K562 (cell line): ENCODE data around the gene PACSIN3. TPM values are rescaled to one million over a fixed set of nuclear protein-coding genes. Genes with fewer than 3 reads are reported as not detected.
A peak's percentile ranks its signal among the peaks of the same experiment; 100 is the strongest.

Experiments
- ATAC-seq: fragments of 200-7000 bp; cut with Tn5 transposase; 3 replicates; pipeline ENCODE4 v1.9.1; 2020; ENCODE audit warnings: moderate library complexity
- BruUV-seq: library from RNA; stranded (reverse); fragments of 400-500 nt; replicated peaks from 2 replicates; lab custom pipeline; 2021; lab: Mats Ljungman, UMichigan
- CTCF ChIA-PET: fragments of 300-600 bp; formaldehyde crosslinking; extraction: SDS; loops from one replicate; lab custom pipeline; 2021; ENCODE audit warnings: low intra/inter-chr PET ratio; lab: Yijun Ruan, JAX
- POLR2A ChIA-PET: fragments of 300-600, 350-650 bp; sonication (Branson Sonifier 250); formaldehyde crosslinking; extraction: SDS; loops from one replicate; lab custom pipeline; 2021; ENCODE audit warnings: antibody characterized with exemption, inconsistent platforms; lab: Yijun Ruan, JAX
- DNase-seq, 4 experiments: peaks; one replicate each; pipeline versions ENCODE4 v3.0.0 to v3.0.0-alpha.2; 2011 to 2018; ENCODE audit warnings: low spot score in 3 of 4, mixed read lengths in 3 of 4; ENCODE audit errors: extremely low read depth in 1 of 4
- FAIRE-seq: peaks from 2 replicates; lab custom pipeline; 2011; peaks lifted over from hg19 to GRCh38; lab: Jason Lieb, UNC
- H2AFZ ChIP-seq: 2 replicates; pipeline ENCODE4 v1.6.0; 2011; ENCODE audit warnings: low read depth, low read length, control low read depth, inconsistent platforms
- H3K27ac ChIP-seq: fragments of 200-600 bp; 3 replicates; pipeline ENCODE4 v1.8.0; 2011; ENCODE audit warnings: low read depth, mild to moderate bottlenecking, control low read depth, inconsistent platforms, low read length, moderate library complexity, mixed read lengths; ENCODE audit errors: extremely low read depth
- H3K27me3 ChIP-seq, 2 experiments: fragments of 300-600 bp in 1 of 2; 2 replicates in 1 of 2; 3 replicates in 1 of 2; pipeline versions ENCODE4 v1.6.0 to v1.8.0; 2011; ENCODE audit warnings: inconsistent platforms in 2 of 2, low read length in 2 of 2, mild to moderate bottlenecking in 1 of 2, mixed read lengths in 1 of 2, moderate library complexity in 1 of 2; ENCODE audit not compliant: control insufficient read depth in 2 of 2, insufficient read depth in 2 of 2
- H3K36me3 ChIP-seq: fragments of 300-600 bp; 3 replicates; pipeline ENCODE4 v1.8.0; 2011; ENCODE audit warnings: mild to moderate bottlenecking, low read length, inconsistent platforms; ENCODE audit not compliant: control insufficient read depth, insufficient read depth
- H3K4me1 ChIP-seq, 2 experiments: fragments of 200-600 bp in 1 of 2; replicated peaks in 1 of 2; 2 replicates in 1 of 2; 3 replicates in 1 of 2; pipeline versions ENCODE4 v1.5.1 to v1.8.0; 2011; ENCODE audit warnings: inconsistent platforms in 2 of 2, low read length in 2 of 2, mild to moderate bottlenecking in 1 of 2, mixed read lengths in 1 of 2, moderate library complexity in 1 of 2; ENCODE audit not compliant: control insufficient read depth in 2 of 2, insufficient read depth in 2 of 2
- H3K4me2 ChIP-seq: 2 replicates; pipeline ENCODE4 v1.6.1; 2011; ENCODE audit warnings: low read length, control low read depth, inconsistent platforms, mixed read lengths; ENCODE audit not compliant: insufficient read depth
- H3K4me3 ChIP-seq: fragments of 200-600 bp; sonication (generic), shearing (Covaris generic); 2 replicates; pipeline ENCODE4 v1.5.1; 2016; ENCODE audit warnings: control low read depth, inconsistent platforms
- H3K79me2 ChIP-seq: fragments of 200-600 bp; 3 replicates; pipeline ENCODE4 v1.8.0; 2011; ENCODE audit warnings: low read length, inconsistent platforms; ENCODE audit not compliant: control insufficient read depth, insufficient read depth
- H3K9ac ChIP-seq, 2 experiments: 2 replicates each; pipeline versions ENCODE4 v1.6.0 to v1.6.1; 2011; ENCODE audit warnings: low read depth in 2 of 2, low read length in 2 of 2, control low read depth in 1 of 2, inconsistent platforms in 1 of 2, mild to moderate bottlenecking in 1 of 2, mixed read lengths in 1 of 2; ENCODE audit not compliant: insufficient read depth in 1 of 2
- H3K9me1 ChIP-seq: one replicate; pipeline ENCODE4 v1.6.0; 2011; ENCODE audit warnings: inconsistent platforms, mild to moderate bottlenecking, low read length, moderate library complexity; ENCODE audit not compliant: control insufficient read depth, insufficient read depth
- H3K9me3 ChIP-seq: replicated peaks from 2 replicates; pipeline ENCODE4 v1.5.1; 2011; ENCODE audit warnings: low read depth, low read length, inconsistent platforms; ENCODE audit not compliant: control insufficient read depth, insufficient read depth
- H4K20me1 ChIP-seq: replicated peaks from 2 replicates; pipeline ENCODE4 v1.6.1; 2011; ENCODE audit warnings: low read length, inconsistent platforms, mixed read lengths; ENCODE audit not compliant: control insufficient read depth, insufficient read depth
- ATF7 ChIP-seq: fragments of 450-650 bp; IDR thresholded peaks from 2 replicates; pipeline ENCODE4 v1.7.1; 2014; ENCODE audit warnings: mild to moderate bottlenecking, moderate library complexity
- BCOR ChIP-seq: fragments of 450-650 bp; IDR thresholded peaks from 2 replicates; pipeline ENCODE4 v1.6.1; 2016
- CC2D1A ChIP-seq: fragments of 450-650 bp; IDR thresholded peaks from 2 replicates; pipeline ENCODE4 v1.6.1; 2017; ENCODE audit warnings: mild to moderate bottlenecking
- FOXK2 ChIP-seq, 2 experiments: fragments of 450-650 bp; IDR thresholded peaks in 1 of 2; conservative IDR thresholded peaks in 1 of 2; 2 replicates each; pipeline ENCODE4 v1.6.1; 2016; ENCODE audit warnings: low read depth in 2 of 2, mild to moderate bottlenecking in 1 of 2
- GTF2A2 ChIP-seq: IDR thresholded peaks from 2 replicates; pipeline ENCODE4 v1.6.1; 2016; ENCODE audit warnings: mild to moderate bottlenecking, missing genetic modification characterization, missing compliant biosample characterization
- HNRNPLL ChIP-seq: fragments of 200-400 bp; formaldehyde crosslinking; IDR thresholded peaks from 2 replicates; pipeline ENCODE4 v1.6.1; 2017; ENCODE audit warnings: low read length, low read depth, mild to moderate bottlenecking; ENCODE audit not compliant: poor library complexity, severe bottlenecking
- NFRKB ChIP-seq: fragments of 450-650 bp; IDR thresholded peaks from 2 replicates; pipeline ENCODE4 v1.6.1; 2016; ENCODE audit warnings: low read depth
- NRF1 ChIP-seq, 2 experiments: fragments of 450-650 bp; IDR thresholded peaks in 1 of 2; conservative IDR thresholded peaks in 1 of 2; 2 replicates each; pipeline ENCODE4 v1.6.1; 2014; ENCODE audit warnings: mild to moderate bottlenecking in 2 of 2
- SMARCA5 ChIP-seq: fragments of 450-650 bp; IDR thresholded peaks from 2 replicates; pipeline ENCODE4 v1.6.1; 2016
- SP1 ChIP-seq: sonication (generic); formaldehyde crosslinking; IDR thresholded peaks from 2 replicates; pipeline ENCODE4 v1.8.1; 2022; ENCODE audit warnings: mild to moderate bottlenecking, missing genetic modification reagents
- SRSF9 ChIP-seq: fragments of 200-400 bp; formaldehyde crosslinking; IDR thresholded peaks from 2 replicates; pipeline ENCODE4 v1.6.1; 2017; ENCODE audit warnings: low read depth, low read length, borderline replicate concordance
- TARDBP ChIP-seq: fragments of 450-650 bp; IDR thresholded peaks from 2 replicates; pipeline ENCODE4 v1.6.1; 2016
- XRCC3 ChIP-seq: fragments of 450-650 bp; IDR thresholded peaks from 2 replicates; pipeline ENCODE4 v1.6.1; 2017; ENCODE audit warnings: mild to moderate bottlenecking, moderate library complexity
- YY1 ChIP-seq, 3 experiments: IDR thresholded peaks; 2 replicates each; pipeline ENCODE4 v1.6.1; 2011; ENCODE audit warnings: low read length in 2 of 3, mild to moderate bottlenecking in 2 of 3, moderate library complexity in 2 of 3, borderline replicate concordance in 1 of 3, control low read depth in 1 of 3, low read depth in 1 of 3; ENCODE audit not compliant: insufficient read depth in 3 of 3, insufficient replicate concordance in 2 of 3, control insufficient read depth in 1 of 3, insufficient read length in 1 of 3; ENCODE audit errors: extremely low read depth in 1 of 3
- ZNF217 ChIP-seq: sonication (generic); formaldehyde crosslinking; IDR thresholded peaks from 2 replicates; pipeline ENCODE4 v1.8.0; 2022; ENCODE audit warnings: mild to moderate bottlenecking, missing genetic modification reagents
- ZNF24 ChIP-seq: fragments of 450-650 bp; IDR thresholded peaks from 2 replicates; pipeline ENCODE4 v1.6.1; 2016
- ZNF561 ChIP-seq: fragments of 450-650 bp; formaldehyde crosslinking; conservative IDR thresholded peaks from 2 replicates; pipeline ENCODE4 v1.4.0; 2020; ENCODE audit warnings: mild to moderate bottlenecking, moderate library complexity
- ZNF586 ChIP-seq: fragments of 450-650 bp; formaldehyde crosslinking; conservative IDR thresholded peaks from 2 replicates; pipeline ENCODE4 v1.4.0; 2020; ENCODE audit warnings: mild to moderate bottlenecking, moderate library complexity
- WGBS: fragments of 100-300 bp; shearing (Covaris generic); methylation state at CpG from one replicate; pipeline ENCODE4 v1.1.6; 2016; ENCODE audit warnings: low coverage, mixed read lengths; ENCODE audit not compliant: insufficient coverage; ENCODE audit errors: missing lambda C conversion rate; 5-methylcytosine and 5-hydroxymethylcytosine counted together
- in situ Hi-C: fragments of 300-500 bp; cut with MboI; formaldehyde crosslinking; loops from 4 replicates; pipeline ENCODE4 v1.15.0; 2018; ENCODE audit warnings: inconsistent platforms, mixed read lengths
- intact Hi-C: fragments of 100-400 bp; cut with micrococcal nuclease; formaldehyde crosslinking; loops from 2 replicates; pipeline ENCODE4 v1.14.2; 2022
- polyA plus RNA-seq, 8 experiments: library from polyadenylated mRNA; depleted of rRNA in 4 of 8; stranded (reverse) in 5 of 8; unstranded in 3 of 8; fragments of >200 nt; fragmentation: Nextera tagmentation in 2 of 8; fragmentation: Illumina TruSeq in 1 of 8; extraction: Ambion mirVana in 2 of 8; extraction: Trizol in 1 of 8; gene quantifications; 2 replicates each; pipeline versions ENCODE4 v1.2.1 to v1.2.3, GENCODE V29; 2011 to 2014; ENCODE audit warnings: inconsistent platforms in 1 of 8, missing spikeins in 1 of 8
- total RNA-seq, 7 experiments: library from RNA; depleted of rRNA in 6 of 7; stranded (reverse); fragments of >200 nt in 6 of 7; fragmentation: Illumina TruSeq in 2 of 7; extraction: Trizol in 2 of 7; gene quantifications; 2 replicates each; pipeline versions ENCODE4 v1.2.1 to v1.2.3, GENCODE V29; 2011 to 2021; ENCODE audit warnings: low replicate concordance in 1 of 7
- TF ChIP-seq, protein P1 (sequence below), 2 experiments: IDR thresholded peaks; 2 replicates each; pipeline ENCODE4 v1.6.1; 2011; ENCODE audit warnings: borderline replicate concordance in 1 of 2, control low read depth in 1 of 2, low read depth in 1 of 2, low read length in 1 of 2, mild to moderate bottlenecking in 1 of 2, mixed read lengths in 1 of 2, moderate library complexity in 1 of 2; ENCODE audit not compliant: insufficient read depth in 1 of 2, insufficient read length in 1 of 2, poor library complexity in 1 of 2, severe bottlenecking in 1 of 2; ENCODE audit errors: extremely low read depth in 1 of 2
- TF ChIP-seq, protein P2 (sequence below): fragments of 450-650 bp; IDR thresholded peaks from 2 replicates; pipeline ENCODE4 v1.6.1; 2016; ENCODE audit warnings: antibody characterized with exemption

The PACSIN3 gene
- total and polyA plus RNA-seq, 9 of the 15 experiments (the other 6 are each of a cell fraction or from before 2014, with no cell fraction given), result 0.13 to 18.1 (median 7.1) TPM

DNA sequence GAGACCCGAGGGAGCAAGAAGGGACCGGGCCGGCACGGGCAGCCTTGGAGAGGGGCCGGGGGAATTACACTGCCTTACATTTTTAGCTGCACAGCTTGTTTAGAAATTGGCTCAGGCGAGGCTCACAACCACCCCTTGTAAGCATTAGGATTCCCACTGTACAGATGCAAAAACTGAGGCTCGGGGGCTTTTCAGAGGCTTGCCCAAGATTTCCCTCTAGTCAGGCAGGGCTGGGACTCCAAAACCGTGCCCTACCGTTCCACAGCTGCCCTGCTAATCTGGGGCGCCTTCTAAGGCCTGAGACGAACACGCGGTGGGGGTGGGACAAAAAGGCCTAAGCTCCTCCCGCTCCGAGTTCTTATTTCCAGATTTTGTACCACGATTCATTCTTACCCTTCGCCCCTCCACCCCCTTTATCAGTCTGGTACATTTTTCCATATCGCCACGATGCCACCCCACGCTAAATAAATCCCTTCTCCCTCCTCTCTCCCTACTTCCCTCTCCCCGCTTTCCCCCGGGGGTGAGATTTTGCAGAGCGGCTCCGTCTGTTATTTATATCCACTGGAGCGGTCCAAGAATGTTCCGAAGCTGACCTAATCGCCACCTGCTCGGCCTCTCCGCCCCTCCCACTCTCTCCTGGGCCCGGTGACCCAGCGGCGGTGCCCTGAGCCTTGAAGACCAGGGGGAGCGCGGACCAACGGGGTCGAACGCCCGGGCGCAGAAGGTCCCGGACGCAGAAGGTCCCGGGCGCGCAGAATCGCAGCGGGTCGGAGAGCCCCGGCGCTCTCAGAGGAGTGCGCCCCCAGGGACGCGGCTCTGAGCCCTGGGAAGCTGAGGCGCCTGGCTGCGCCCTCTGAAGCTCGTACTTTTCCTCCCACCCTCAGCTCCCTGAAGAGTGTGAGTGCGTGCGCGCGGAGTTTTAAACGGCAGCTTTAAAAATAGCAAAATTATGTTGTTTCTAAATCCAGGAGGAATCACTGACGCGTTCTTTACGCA is 764 bp upstream of the PACSIN3 start:
- intact Hi-C loops, result no loop called here
- Histone ChIP-seq H4K20me1 (no peaks in the 10 kb centered on the region), H3K4me3 (peak overlapping the region; percentile 61), H3K4me2 (peak overlapping the region; percentile 72), H3K9me1 (no peaks in the 10 kb centered on the region), H3K9me3 (no peaks in the 10 kb centered on the region), H3K27me3 (peaks cover 2 to 7% of the 10 kb centered on the region in 2 experiments; a peak in 2 of 5 replicates), H3K79me2 (no peaks in the 10 kb centered on the region), H3K4me1 (peaks cover 7 to 37% of the 10 kb centered on the region in 2 experiments), H3K9ac (peak overlapping the region; percentile 14 to 93; a peak in 2 of 4 replicates), H3K36me3 (no peaks in the 10 kb centered on the region), H3K27ac (no peak overlapping the region), H2AFZ (peak overlapping the region; percentile 86)
- peak; percentile 11; the same call in 2 of the 3 replicates for ATAC-seq
- ChIA-PET POLR2A (interaction anchor here (0.7 to 2.4 kb wide), 4 partner anchors 9 to 28 kb away, joined by 3 to 11 read pairs (median 5); partner anchors contain the start of gene DDB2), CTCF (no interaction called here)
- no peak for FAIRE-seq
- whole genome bisulfite sequencing, result 22% methylated on average over 58 of the region's 63 CpGs
- peak in 3 of 4 experiments; percentile 34 to 41 (median 37) for DNase-seq
- in situ Hi-C loops, result no loop called here
- BruUV-seq, result no TSS peak
- TF ChIP-seq, protein P1, sequence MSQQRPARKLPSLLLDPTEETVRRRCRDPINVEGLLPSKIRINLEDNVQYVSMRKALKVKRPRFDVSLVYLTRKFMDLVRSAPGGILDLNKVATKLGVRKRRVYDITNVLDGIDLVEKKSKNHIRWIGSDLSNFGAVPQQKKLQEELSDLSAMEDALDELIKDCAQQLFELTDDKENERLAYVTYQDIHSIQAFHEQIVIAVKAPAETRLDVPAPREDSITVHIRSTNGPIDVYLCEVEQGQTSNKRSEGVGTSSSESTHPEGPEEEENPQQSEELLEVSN (IDR thresholded peaks at IDR 0.05; ENCODE audit: borderline replicate concordance in 1 of 2, extremely low read depth in 1 of 2, insufficient read depth in 1 of 2, insufficient read length in 1 of 2, low read depth in 1 of 2, low read length in 1 of 2, poor library complexity in 1 of 2, severe bottlenecking in 1 of 2), result peak in 1 of 2 experiments; percentile 65
- TF ChIP-seq SMARCA5 (0 out of 2 replicates have a peak, but pooled peaks have one; percentile 16), GTF2A2 (tag) (no peak), SRSF9 (no peak), YY1 (IDR thresholded peaks at IDR 0.05; ENCODE audit: borderline replicate concordance in 1 of 3, control insufficient read depth in 1 of 3, extremely low read depth in 1 of 3, insufficient read depth in 3 of 3, insufficient read length in 1 of 3, insufficient replicate concordance in 2 of 3, low read depth in 1 of 3, low read length in 2 of 3) (no peak), ZNF586 (CRISPR knock-in tag) (no peak), ZNF561 (CRISPR knock-in tag) (no peak), FOXK2 (conservative IDR thresholded peaks at IDR 0.05 in 1 of 2, IDR thresholded peaks at IDR 0.05 in 1 of 2; ENCODE audit: low read depth in 2 of 2) (no peak), HNRNPLL (no peak), TARDBP (no peak), CC2D1A (no peak), XRCC3 (no peak), ATF7 (no peak), BCOR (peak; percentile 92), ZNF217 (CRISPR knock-in tag) (0 out of 2 replicates have a peak, but pooled peaks have one; percentile 44), SP1 (CRISPR knock-in tag) (peak; percentile 29), ZNF24 (no peak), NRF1 (conservative IDR thresholded peaks at IDR 0.05 in 1 of 2, IDR thresholded peaks at IDR 0.05 in 1 of 2) (peak; percentile 27 to 47; a peak in 3 of 4 replicates), NFRKB (no peak)
- TF ChIP-seq, protein P2, sequence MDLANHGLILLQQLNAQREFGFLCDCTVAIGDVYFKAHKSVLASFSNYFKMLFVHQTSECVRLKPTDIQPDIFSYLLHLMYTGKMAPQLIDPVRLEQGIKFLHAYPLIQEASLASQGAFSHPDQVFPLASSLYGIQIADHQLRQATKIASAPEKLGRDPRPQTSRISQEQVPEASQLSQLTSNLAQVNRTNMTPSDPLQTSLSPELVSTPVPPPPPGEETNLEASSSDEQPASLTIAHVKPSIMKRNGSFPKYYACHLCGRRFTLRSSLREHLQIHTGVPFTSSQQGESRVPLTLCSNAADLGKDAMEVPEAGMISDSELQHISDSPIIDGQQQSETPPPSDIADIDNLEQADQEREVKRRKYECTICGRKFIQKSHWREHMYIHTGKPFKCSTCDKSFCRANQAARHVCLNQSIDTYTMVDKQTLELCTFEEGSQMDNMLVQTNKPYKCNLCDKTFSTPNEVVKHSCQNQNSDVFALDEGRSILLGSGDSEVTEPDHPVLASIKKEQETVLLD, result no peak
